Right lobe of liver (tissue), 4 donors: ENCODE data around the gene ALPK3.

Source experiments
- CTCF ChIP-seq, 4 donors: fragments of 200-600 bp in 3 of 4; fragments of 450-650 bp in 1 of 4; IDR thresholded peaks; one replicate each; pipeline versions ENCODE4 v1.5.1 to v1.8.0; 2016 to 2022; ENCODE audit warnings: antibody characterized with exemption in 4 of 4, mild to moderate bottlenecking in 2 of 4
- POLR2A ChIP-seq: fragments of 450-650 bp; IDR thresholded peaks from one replicate; pipeline ENCODE4 v1.6.1; 2017; ENCODE audit warnings: antibody characterized with exemption, mild to moderate bottlenecking
- donor health status: DM: no; HTN: no; CAD: no.
- donor health status: DM: no; HTN: no; CAD: no.
- donor health status: DM: no; HTN: yes; CAD: no.

GRCh38 chr15:84894736-84895425, 77.7 kb downstream of the ALPK3 start:
- TF ChIP-seq CTCF (IDR thresholded peaks at IDR 0.05) (no peak), POLR2A (no peak)
